Caco-2 (cell line): ENCODE results near the gene ADGRF3. TPM values are rescaled to one million over a fixed set of nuclear protein-coding genes. Genes with fewer than 3 reads are reported as not detected.

Experiments
- BruUV-seq: library from RNA; stranded (reverse); fragments of 400-500 nt; replicated peaks from 2 replicates; lab custom pipeline; 2021; lab: Mats Ljungman, UMichigan
- CTCF ChIA-PET: fragments of 300-600 bp; sonication (Branson Sonifier 250); formaldehyde crosslinking; loops from one replicate; lab custom pipeline; 2022; ENCODE audit warnings: antibody characterized with exemption; lab: Charles Lee
- POLR2A ChIA-PET: fragments of 300-600 bp; sonication (Branson Sonifier 250); formaldehyde crosslinking; loops from one replicate; lab custom pipeline; 2022; ENCODE audit warnings: antibody characterized with exemption; lab: Charles Lee
- DNase-seq, 2 experiments: peaks; one replicate each; pipeline versions ENCODE4 v3.0.0 to v3.0.0-alpha.2; 2020 to 2022
- H3K27me3 ChIP-seq: replicated peaks from 2 replicates; pipeline ENCODE4 v1.6.0; 2011; ENCODE audit warnings: low read length; ENCODE audit not compliant: control insufficient read depth, insufficient read depth
- H3K36me3 ChIP-seq: 2 replicates; pipeline ENCODE4 v1.5.1; 2011; ENCODE audit warnings: low read length; ENCODE audit not compliant: control insufficient read depth, insufficient read depth
- H3K4me1 ChIP-seq: fragments of 250-450 bp; sonication (Bioruptor Pico); 2 replicates; pipeline ENCODE4 v1.5.1; 2020; ENCODE audit warnings: mild to moderate bottlenecking
- H3K4me3 ChIP-seq: 2 replicates; pipeline ENCODE4 v1.5.1; 2011; ENCODE audit warnings: low read depth, mild to moderate bottlenecking, control low read depth, low read length
- H3K9me3 ChIP-seq: fragments of 250-450 bp; sonication (Bioruptor Pico); 2 replicates; pipeline ENCODE4 v1.5.1; 2020; ENCODE audit warnings: mild to moderate bottlenecking, moderate library complexity
- H3K27ac Mint-ChIP-seq: one replicate; pipeline ENCODE4 v1.8.0; 2022; ENCODE audit warnings: mixed read lengths; ENCODE audit not compliant: unreplicated experiment
- H3K27me3 Mint-ChIP-seq: one replicate; pipeline ENCODE4 v1.8.0; 2022; ENCODE audit warnings: mixed read lengths; ENCODE audit not compliant: insufficient read depth, unreplicated experiment
- H3K36me3 Mint-ChIP-seq: one replicate; pipeline ENCODE4 v1.8.0; 2022; ENCODE audit warnings: mild to moderate bottlenecking, mixed read lengths; ENCODE audit not compliant: insufficient read depth, unreplicated experiment
- H3K4me1 Mint-ChIP-seq: one replicate; pipeline ENCODE4 v1.8.0; 2022; ENCODE audit warnings: low read depth, mixed read lengths; ENCODE audit not compliant: unreplicated experiment
- H3K4me3 Mint-ChIP-seq: one replicate; pipeline ENCODE4 v1.8.0; 2022; ENCODE audit warnings: mild to moderate bottlenecking, moderate library complexity, mixed read lengths; ENCODE audit not compliant: unreplicated experiment
- H3K9me3 Mint-ChIP-seq: one replicate; pipeline ENCODE4 v1.8.0; 2022; ENCODE audit warnings: mixed read lengths; ENCODE audit not compliant: unreplicated experiment
- CTCF ChIP-seq, 2 experiments: fragments of 200-600 bp in 1 of 2; IDR thresholded peaks; 1 replicate in 1 of 2; 2 replicates in 1 of 2; pipeline versions ENCODE4 v1.5.1 to v1.8.0; 2011 to 2022; ENCODE audit warnings: antibody characterized with exemption in 1 of 2, control low read depth in 1 of 2, inconsistent platforms in 1 of 2, low read depth in 1 of 2, low read length in 1 of 2, mild to moderate bottlenecking in 1 of 2, moderate library complexity in 1 of 2; ENCODE audit not compliant: insufficient read depth in 1 of 2, severe bottlenecking in 1 of 2, unreplicated experiment in 1 of 2
- intact Hi-C: fragments of 100-400 bp; cut with micrococcal nuclease; formaldehyde crosslinking; loops from one replicate; pipeline ENCODE4 v1.10.0; 2022; ENCODE audit not compliant: unreplicated experiment
- total RNA-seq: library from RNA; stranded (reverse); gene quantifications from 2 replicates; pipeline ENCODE4 v1.2.3, GENCODE V29; 2022

ADGRF3 gene
- total RNA-seq, 1 experiment from 2014 or later, result 0.18 TPM

- no peaks in the 10 kb centered on the region for H3K4me1 Mint-ChIP-seq
- intact Hi-C loops, result no loop called here
- DNase-seq, result no peak
- Histone ChIP-seq H3K27me3 (no peaks in the 10 kb centered on the region), H3K4me3 (no peak overlapping the region), H3K9me3 (no peaks in the 10 kb centered on the region; the same call in 1 of the 2 replicates), H3K4me1 (peaks cover 15% of the 10 kb centered on the region; the same call in 1 of the 2 replicates), H3K36me3 (no peaks in the 10 kb centered on the region)
- POLR2A ChIA-PET, result no interaction called here
- no peaks in the 10 kb centered on the region for H3K36me3 Mint-ChIP-seq
- H3K27ac Mint-ChIP-seq, result no peak overlapping the region
- BruUV-seq, result no TSS peak
- TF ChIP-seq CTCF (IDR thresholded peaks at IDR 0.05; ENCODE audit: insufficient read depth in 1 of 2, low read depth in 1 of 2, low read length in 1 of 2, severe bottlenecking in 1 of 2, unreplicated experiment in 1 of 2), result no peak
- no peak overlapping the region for H3K4me3 Mint-ChIP-seq
- H3K27me3 Mint-ChIP-seq, result no peaks in the 10 kb centered on the region
- CTCF ChIA-PET, result no interaction called here
- H3K9me3 Mint-ChIP-seq, result no peaks in the 10 kb centered on the region
Measured at GRCh38 chr2:26302846-26303245, 43.7 kb downstream of the ADGRF3 start.

GRCh38 chr2:26300234-26300925 is 46.2 kb downstream of the ADGRF3 start:
- ChIA-PET CTCF (interaction anchor here (0.8 to 1.5 kb wide), 2 partner anchors 14 to 309 kb away, joined by 3 read pairs; no protein-coding TSS in a partner anchor), POLR2A (interaction anchor here (0.7 to 1.3 kb wide), 2 partner anchors 45 to 56 kb away, joined by 4 read pairs; partner anchors contain the start of gene SELENOI)
- Mint-ChIP-seq H3K4me1 (peaks cover 7% of the 10 kb centered on the region), H3K4me3 (no peak overlapping the region), H3K27ac (no peak overlapping the region), H3K36me3 (no peaks in the 10 kb centered on the region), H3K9me3 (no peaks in the 10 kb centered on the region), H3K27me3 (no peaks in the 10 kb centered on the region)
- Histone ChIP-seq H3K27me3 (no peaks in the 10 kb centered on the region), H3K4me3 (peak overlapping the region; percentile 13; the same call in 1 of the 2 replicates), H3K4me1 (peaks cover 15% of the 10 kb centered on the region; the same call in 1 of the 2 replicates), H3K36me3 (no peaks in the 10 kb centered on the region), H3K9me3 (no peaks in the 10 kb centered on the region; the same call in 1 of the 2 replicates)
- no TSS peak for BruUV-seq
- no peak for TF ChIP-seq CTCF (IDR thresholded peaks at IDR 0.05; ENCODE audit: insufficient read depth in 1 of 2, low read depth in 1 of 2, low read length in 1 of 2, severe bottlenecking in 1 of 2, unreplicated experiment in 1 of 2)
- DNase-seq, result no peak
- intact Hi-C loops, result no loop called here

- H3K27me3 ChIP-seq, result no peaks in the 10 kb centered on the region
- Mint-ChIP-seq H3K27me3 (no peaks in the 10 kb centered on the region), H3K27ac (no peak overlapping the region), H3K4me1 (peaks cover 7% of the 10 kb centered on the region), H3K4me3 (no peak overlapping the region), H3K9me3 (no peaks in the 10 kb centered on the region), H3K36me3 (no peaks in the 10 kb centered on the region)
- H3K4me1 ChIP-seq, result peaks cover 15% of the 10 kb centered on the region; the same call in 1 of the 2 replicates
- no peaks in the 10 kb centered on the region for H3K36me3 ChIP-seq
- BruUV-seq, result no TSS peak
- ChIA-PET POLR2A (interaction anchor here (0.6 to 1.3 kb wide), 2 partner anchors 23 to 46 kb away, joined by 3 to 4 read pairs; partner anchors contain the start of gene SELENOI), CTCF (interaction anchor here (0.8 to 1.5 kb wide), 2 partner anchors 15 to 308 kb away, joined by 3 read pairs; no protein-coding TSS in a partner anchor)
- H3K9me3 ChIP-seq, result no peaks in the 10 kb centered on the region; the same call in 1 of the 2 replicates
- intact Hi-C loops, result loop anchor here (1.0 kb wide), 1 partner anchor 55 kb away; the partner anchor contains the start of genes HADHA and HADHB
- peak in 1 of 2 experiments; percentile 55 for DNase-seq
- TF ChIP-seq CTCF (IDR thresholded peaks at IDR 0.05; ENCODE audit: insufficient read depth in 1 of 2, low read depth in 1 of 2, low read length in 1 of 2, severe bottlenecking in 1 of 2, unreplicated experiment in 1 of 2), result no peak
- H3K4me3 ChIP-seq, result no peak overlapping the region; the same call in 1 of the 2 replicates
Measured at GRCh38 chr2:26299471-26300101, 47.0 kb downstream of the ADGRF3 start.
